ENCODE results near the gene TRIO. TPM values are rescaled to one million over a fixed set of nuclear protein-coding genes. Genes with fewer than 3 reads are reported as not detected.

TRIO gene
- total and polyA plus RNA-seq, 10 of the 15 experiments (the other 5 are each of a cell fraction or from before 2014, with no cell fraction given), result 5.1 to 96.4 (median 44.6) TPM

GRCh38 chr5:14208071-14209021, 65.2 kb downstream of the TRIO start (continued):
- TF ChIP-seq ATF2 (IDR thresholded peaks at IDR 0.05; ENCODE audit: low read length), result peak; percentile 45
- peak; percentile 43 to 92; a peak in 3 of 4 replicates for TF ChIP-seq SRF (IDR thresholded peaks at IDR 0.05; ENCODE audit: low read depth in 2 of 2, low read length in 2 of 2)
- no peak for TF ChIP-seq ZZZ3 (IDR thresholded peaks at IDR 0.05; ENCODE audit: control insufficient read depth, insufficient read length, low read depth)
- no peak for TF ChIP-seq TARDBP (IDR thresholded peaks at IDR 0.05; ENCODE audit: borderline replicate concordance)
- TF ChIP-seq BACH1 (IDR thresholded peaks at IDR 0.05; ENCODE audit: borderline replicate concordance), result no peak
- TF ChIP-seq SMC3 (IDR thresholded peaks at IDR 0.05; ENCODE audit: borderline replicate concordance, low read length), result peak; percentile 41; the same call in 1 of the 2 replicates
- peak; percentile 29; the same call in 1 of the 2 replicates for TF ChIP-seq JUND (IDR thresholded peaks at IDR 0.05; ENCODE audit: low read depth, low read length)
- TF ChIP-seq PKNOX1 (IDR thresholded peaks at IDR 0.05), result no peak; the same call in 1 of the 2 replicates
- peak; percentile 67; the same call in 1 of the 2 replicates for TF ChIP-seq IRF4 (IDR thresholded peaks at IDR 0.05; ENCODE audit: low read depth, low read length)
- TF ChIP-seq HDAC2 (IDR thresholded peaks at IDR 0.05), result no peak
- TF ChIP-seq RBBP5 (conservative IDR thresholded peaks at IDR 0.05), result no peak
- TF ChIP-seq MXI1 (IDR thresholded peaks at IDR 0.05; ENCODE audit: low read depth, low read length), result no peak; the same call in 1 of the 2 replicates
- TF ChIP-seq MLLT1 (IDR thresholded peaks at IDR 0.05), result 0 out of 2 replicates have a peak, but pooled peaks have one; percentile 40
- peak; percentile 99 for TF ChIP-seq NFYB (IDR thresholded peaks at IDR 0.05; ENCODE audit: insufficient read depth, low read depth, low read length)
- no peak for TF ChIP-seq E4F1 (IDR thresholded peaks at IDR 0.05; ENCODE audit: borderline replicate concordance, partially characterized antibody)
- no peak for TF ChIP-seq POLR2AphosphoS2 (IDR thresholded peaks at IDR 0.05; ENCODE audit: low read depth, low read length)
- TF ChIP-seq YBX1 (IDR thresholded peaks at IDR 0.05), result no peak
- TF ChIP-seq CHD2 (IDR thresholded peaks at IDR 0.05; ENCODE audit: borderline replicate concordance, low read depth, low read length), result no peak
- no peak for TF ChIP-seq SUZ12 (IDR thresholded peaks at IDR 0.05; ENCODE audit: unreplicated experiment)
- peak; percentile 29; the same call in 1 of the 2 replicates for TF ChIP-seq SMARCA5 (IDR thresholded peaks at IDR 0.05)
